ENCODE data around the gene PTPRS.

The PTPRS gene

DNA sequence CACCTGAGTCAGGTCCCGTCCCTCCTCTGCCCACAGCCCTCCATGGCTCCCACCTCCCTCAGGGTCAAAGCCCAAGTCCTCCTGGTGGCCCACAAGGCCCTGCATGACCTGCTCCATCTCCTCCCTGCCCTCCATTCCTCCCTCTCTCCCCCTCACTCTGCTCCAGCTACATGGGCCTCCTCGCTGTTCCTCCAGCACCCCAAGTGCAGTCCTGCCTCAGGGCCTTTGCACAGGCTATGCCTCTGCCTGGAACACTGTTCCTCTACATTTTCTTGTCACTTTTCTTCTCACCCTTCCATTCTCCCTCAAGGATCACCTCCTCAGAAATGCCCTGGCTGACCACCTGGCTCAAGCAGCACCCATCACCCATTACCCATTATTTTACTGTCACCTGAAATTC is 41.5 kb downstream of the PTPRS start:
- POLR2A ChIA-PET = no interaction called here
- CTCF ChIA-PET = no interaction called here
- TF ChIP-seq, protein P1, sequence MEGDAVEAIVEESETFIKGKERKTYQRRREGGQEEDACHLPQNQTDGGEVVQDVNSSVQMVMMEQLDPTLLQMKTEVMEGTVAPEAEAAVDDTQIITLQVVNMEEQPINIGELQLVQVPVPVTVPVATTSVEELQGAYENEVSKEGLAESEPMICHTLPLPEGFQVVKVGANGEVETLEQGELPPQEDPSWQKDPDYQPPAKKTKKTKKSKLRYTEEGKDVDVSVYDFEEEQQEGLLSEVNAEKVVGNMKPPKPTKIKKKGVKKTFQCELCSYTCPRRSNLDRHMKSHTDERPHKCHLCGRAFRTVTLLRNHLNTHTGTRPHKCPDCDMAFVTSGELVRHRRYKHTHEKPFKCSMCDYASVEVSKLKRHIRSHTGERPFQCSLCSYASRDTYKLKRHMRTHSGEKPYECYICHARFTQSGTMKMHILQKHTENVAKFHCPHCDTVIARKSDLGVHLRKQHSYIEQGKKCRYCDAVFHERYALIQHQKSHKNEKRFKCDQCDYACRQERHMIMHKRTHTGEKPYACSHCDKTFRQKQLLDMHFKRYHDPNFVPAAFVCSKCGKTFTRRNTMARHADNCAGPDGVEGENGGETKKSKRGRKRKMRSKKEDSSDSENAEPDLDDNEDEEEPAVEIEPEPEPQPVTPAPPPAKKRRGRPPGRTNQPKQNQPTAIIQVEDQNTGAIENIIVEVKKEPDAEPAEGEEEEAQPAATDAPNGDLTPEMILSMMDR (IDR thresholded peaks at IDR 0.05; ENCODE audit: control extremely low read depth, extremely low read depth, low read depth, missing control alignments) = no peak
- DNase-seq (ENCODE audit: extremely low spot score) = no peak

DNA sequence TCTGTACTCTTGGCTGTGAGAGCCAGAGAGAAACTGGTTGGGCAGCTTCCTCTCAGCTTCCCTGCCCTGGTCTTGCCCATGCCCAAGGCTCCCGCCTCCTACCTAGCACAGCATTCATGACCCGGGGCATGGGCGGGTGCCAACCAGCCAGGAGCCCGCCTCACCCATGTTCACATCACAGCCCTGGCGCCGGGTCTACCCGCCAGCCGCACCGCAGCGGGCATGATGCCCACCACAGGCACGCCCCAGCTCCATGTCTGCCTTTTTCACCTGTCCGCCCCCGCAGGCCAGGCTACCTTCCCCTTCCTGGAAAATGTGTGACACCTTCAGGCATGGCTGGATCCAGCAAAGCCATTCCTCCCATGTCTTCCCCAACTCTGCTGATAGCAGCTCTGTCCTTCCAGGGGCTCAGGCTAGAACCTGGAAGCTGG is 42.1 kb downstream of the PTPRS start:
- ChIA-PET CTCF (no interaction called here), POLR2A (no interaction called here)
- no peak for DNase-seq (ENCODE audit: extremely low spot score)
- TF ChIP-seq, protein P1 (IDR thresholded peaks at IDR 0.05; ENCODE audit: control extremely low read depth, extremely low read depth, low read depth, missing control alignments) = no peak

DNA sequence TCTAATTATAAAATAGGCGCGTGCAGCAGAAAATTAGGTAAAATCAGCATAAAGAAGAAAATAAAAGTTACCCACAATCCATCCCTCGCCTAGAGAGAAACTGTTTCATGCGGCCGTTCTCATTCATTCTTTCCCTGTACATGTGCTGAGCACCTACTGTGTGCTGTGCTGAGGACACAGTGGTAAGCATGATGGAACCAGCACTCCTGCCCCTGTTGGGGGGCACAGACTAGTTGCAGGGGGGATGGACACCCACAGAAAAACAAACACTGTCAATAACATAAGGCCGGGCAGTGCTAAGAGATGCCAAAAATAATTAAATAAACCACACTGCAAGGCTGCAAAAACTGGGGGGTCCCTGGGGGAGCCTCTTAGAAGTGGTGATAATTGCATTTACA is 43.3 kb downstream of the PTPRS start:
- POLR2A ChIA-PET = no interaction called here
- no peak for DNase-seq (ENCODE audit: extremely low spot score)
- TF ChIP-seq, protein P1 (IDR thresholded peaks at IDR 0.05; ENCODE audit: control extremely low read depth, extremely low read depth, low read depth, missing control alignments) = no peak
- CTCF ChIA-PET = no interaction called here

DNA sequence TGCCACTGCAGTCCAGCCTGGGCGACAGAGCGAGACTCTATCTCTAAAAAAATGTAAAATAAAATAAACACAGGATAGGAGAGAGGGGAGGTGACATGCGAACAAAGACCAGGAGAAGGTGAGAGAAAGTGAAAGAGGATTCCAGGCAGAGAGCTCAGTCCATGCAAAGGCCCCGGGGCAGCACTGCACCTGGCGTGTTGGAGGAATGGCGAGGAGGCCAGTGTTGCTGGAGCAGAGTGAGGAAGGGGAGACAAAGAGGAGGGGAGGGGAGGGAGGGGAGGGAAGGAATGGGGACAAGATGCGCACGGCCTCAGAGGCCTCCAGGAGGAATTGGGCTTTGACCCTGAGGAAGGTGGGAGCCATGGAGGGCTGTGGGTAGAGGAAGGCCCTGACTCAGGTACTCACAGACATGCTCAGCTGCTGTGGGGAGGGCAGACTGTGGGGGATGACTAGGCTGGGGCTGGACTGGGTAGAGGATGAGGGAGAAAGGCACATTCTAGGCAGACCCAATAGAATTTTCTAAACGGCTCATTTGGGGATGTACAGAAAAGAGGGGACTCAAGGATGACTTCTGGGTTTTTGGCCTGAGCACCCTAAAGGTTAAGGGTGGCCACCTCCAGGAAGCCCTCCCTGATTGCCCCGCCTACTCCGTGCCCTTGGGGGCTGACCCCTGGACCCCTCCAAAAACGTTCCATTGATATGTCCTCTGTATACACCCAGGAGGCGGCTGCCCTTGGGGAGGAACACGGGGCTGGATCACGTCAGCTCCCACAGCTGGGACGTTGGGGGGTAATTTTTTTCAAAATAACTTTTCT is 43.9 kb downstream of the PTPRS start:
- TF ChIP-seq, protein P1 (IDR thresholded peaks at IDR 0.05; ENCODE audit: control extremely low read depth, extremely low read depth, low read depth, missing control alignments) = no peak
- DNase-seq (ENCODE audit: extremely low spot score) = no peak
- POLR2A ChIA-PET = no interaction called here
- CTCF ChIA-PET = no interaction called here

DNA sequence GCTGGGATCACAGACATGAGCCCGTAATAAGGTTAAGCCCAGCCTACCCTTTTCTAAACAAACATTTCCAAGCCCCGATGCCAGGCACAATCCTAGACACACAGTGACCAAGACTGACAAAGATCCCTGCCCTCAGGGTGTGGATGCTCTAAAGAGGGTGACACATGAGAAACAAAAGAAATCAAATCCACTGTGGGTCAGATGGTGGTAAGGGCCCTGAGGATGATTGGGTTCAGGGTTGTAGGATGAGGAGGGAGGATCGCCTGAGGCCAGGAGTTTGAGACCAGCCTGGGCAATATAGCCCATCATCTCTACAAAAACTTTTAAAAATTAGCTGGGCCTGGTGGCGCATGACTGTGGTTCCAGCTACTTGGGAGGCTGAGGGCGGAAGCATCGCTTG is 44.6 kb downstream of the PTPRS start:
- ChIA-PET POLR2A (no interaction called here), CTCF (no interaction called here)
- TF ChIP-seq, protein P1 (IDR thresholded peaks at IDR 0.05; ENCODE audit: control extremely low read depth, extremely low read depth, low read depth, missing control alignments) = no peak
- no peak for DNase-seq (ENCODE audit: extremely low spot score)

DNA sequence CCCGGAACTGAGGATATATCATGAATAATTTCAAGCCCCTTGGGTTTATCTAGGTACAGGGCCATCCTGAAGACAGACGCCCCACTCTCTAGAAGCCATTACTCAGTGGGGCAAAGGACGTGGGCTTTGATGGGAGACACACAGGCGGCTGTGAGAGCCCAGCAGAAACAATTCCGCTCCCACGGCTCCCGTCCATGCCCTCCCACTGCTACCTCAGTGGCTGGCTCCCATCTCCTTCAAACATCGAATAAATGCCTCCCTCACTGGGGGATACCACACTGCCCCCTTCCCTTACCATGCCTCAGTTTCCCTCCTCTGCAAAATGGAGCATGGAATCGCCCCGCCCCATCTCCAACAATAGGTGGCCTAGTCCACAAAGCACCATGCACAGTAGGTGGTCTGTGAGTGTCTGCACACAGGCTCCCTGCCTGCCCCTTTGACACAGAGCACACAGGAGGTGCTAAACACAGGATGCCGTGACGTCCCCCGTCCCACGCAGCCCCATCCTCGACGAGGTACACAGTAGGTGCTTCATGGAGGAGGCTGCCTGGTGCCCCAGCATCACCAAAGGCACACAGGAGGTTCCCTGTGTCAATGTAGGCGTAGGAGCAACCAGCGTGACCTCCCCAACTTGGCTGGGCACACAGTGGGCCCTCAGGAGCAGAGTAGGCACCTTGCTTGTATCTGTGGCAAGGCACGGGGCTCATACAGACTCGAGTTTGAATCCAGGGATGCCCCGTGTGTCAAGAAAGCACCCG is 46.0 kb downstream of the PTPRS start:
- CTCF ChIA-PET = interaction anchor here (1.3 to 1.7 kb wide), 2 partner anchors 11 to 27 kb away, joined by 3 read pairs; no protein-coding TSS in a partner anchor
- TF ChIP-seq, protein P1 (IDR thresholded peaks at IDR 0.05; ENCODE audit: control extremely low read depth, extremely low read depth, low read depth, missing control alignments) = no peak
- POLR2A ChIA-PET = no interaction called here
- DNase-seq (ENCODE audit: extremely low spot score) = no peak
